HG02885 (cell line): ENCODE data around the gene LTK.

ENCODE experiments used
- ATAC-seq: cut with Tn5 transposase; IDR thresholded peaks from one replicate; pipeline ENCODE4 v1.9.1; 2021; ENCODE audit warnings: mild to moderate bottlenecking; ENCODE audit not compliant: unreplicated experiment, poor library complexity

The LTK gene

GRCh38 chr15:41501191-41501917, 12.3 kb downstream of the LTK start:
- ATAC-seq = no peak

- ATAC-seq = no peak
These were observed 14.3 kb downstream of the LTK start for GRCh38 chr15:41499109-41499851.

GRCh38 chr15:41498657-41499056, 15.0 kb downstream of the LTK start:
- no peak for ATAC-seq

GRCh38 chr15:41495736-41496599, 17.7 kb downstream of the LTK start:
- no peak for ATAC-seq

- no peak for ATAC-seq
These were observed 18.5 kb downstream of the LTK start for GRCh38 chr15:41494922-41495735.

GRCh38 chr15:41494190-41494921, 19.3 kb downstream of the LTK start:
- ATAC-seq = peak; percentile 19

GRCh38 chr15:41493902-41494189, 19.8 kb downstream of the LTK start:
- no peak for ATAC-seq

- peak; percentile 83 for ATAC-seq
These were observed 20.3 kb downstream of the LTK start, which contains the start of gene ITPKA for GRCh38 chr15:41493205-41493901. TSS of gene ITPKA (plus strand) at chr15:41493874. CDS start at chr15:41493928, 54 bp downstream.

- ATAC-seq = no peak
These were observed 20.9 kb downstream of the LTK start for GRCh38 chr15:41492597-41493204.

- ATAC-seq = no peak
These were observed 21.7 kb downstream of the LTK start for GRCh38 chr15:41491889-41492288.

GRCh38 chr15:41490355-41490754, 23.3 kb downstream of the LTK start:
- ATAC-seq = no peak

- ATAC-seq = no peak
These were observed 24.0 kb downstream of the LTK start for GRCh38 chr15:41489641-41490040.

- ATAC-seq = no peak
These were observed 25.8 kb downstream of the LTK start for GRCh38 chr15:41487802-41488201.

- ATAC-seq = no peak
These were observed 26.2 kb downstream of the LTK start for GRCh38 chr15:41487381-41487780.

- ATAC-seq = no peak
These were observed 27.3 kb downstream of the LTK start for GRCh38 chr15:41486286-41486685.

GRCh38 chr15:41484937-41485625, 28.5 kb downstream of the LTK start:
- ATAC-seq = no peak

GRCh38 chr15:41483519-41483918, 30.1 kb downstream of the LTK start:
- ATAC-seq = no peak

- ATAC-seq = no peak
These were observed 30.5 kb downstream of the LTK start for GRCh38 chr15:41483115-41483514.
